Uterus (tissue), 2 donors: ENCODE measurements around the gene MSI2.

ENCODE experiments used
- CTCF ChIP-seq, 4 experiments: fragments of 200-600 bp in 2 of 4; fragments of 450-650 bp in 2 of 4; sonication (generic) in 2 of 4; IDR thresholded peaks; one replicate each; pipeline ENCODE4 v1.5.1; 2016 to 2019; ENCODE audit warnings: antibody characterized with exemption in 4 of 4, mild to moderate bottlenecking in 2 of 4, moderate library complexity in 1 of 4
- POLR2A ChIP-seq, 2 donors: fragments of 450-650 bp; IDR thresholded peaks; one replicate each; pipeline ENCODE4 v1.6.1; 2016; ENCODE audit warnings: antibody characterized with exemption in 2 of 2, mild to moderate bottlenecking in 1 of 2, moderate library complexity in 1 of 2

DNA sequence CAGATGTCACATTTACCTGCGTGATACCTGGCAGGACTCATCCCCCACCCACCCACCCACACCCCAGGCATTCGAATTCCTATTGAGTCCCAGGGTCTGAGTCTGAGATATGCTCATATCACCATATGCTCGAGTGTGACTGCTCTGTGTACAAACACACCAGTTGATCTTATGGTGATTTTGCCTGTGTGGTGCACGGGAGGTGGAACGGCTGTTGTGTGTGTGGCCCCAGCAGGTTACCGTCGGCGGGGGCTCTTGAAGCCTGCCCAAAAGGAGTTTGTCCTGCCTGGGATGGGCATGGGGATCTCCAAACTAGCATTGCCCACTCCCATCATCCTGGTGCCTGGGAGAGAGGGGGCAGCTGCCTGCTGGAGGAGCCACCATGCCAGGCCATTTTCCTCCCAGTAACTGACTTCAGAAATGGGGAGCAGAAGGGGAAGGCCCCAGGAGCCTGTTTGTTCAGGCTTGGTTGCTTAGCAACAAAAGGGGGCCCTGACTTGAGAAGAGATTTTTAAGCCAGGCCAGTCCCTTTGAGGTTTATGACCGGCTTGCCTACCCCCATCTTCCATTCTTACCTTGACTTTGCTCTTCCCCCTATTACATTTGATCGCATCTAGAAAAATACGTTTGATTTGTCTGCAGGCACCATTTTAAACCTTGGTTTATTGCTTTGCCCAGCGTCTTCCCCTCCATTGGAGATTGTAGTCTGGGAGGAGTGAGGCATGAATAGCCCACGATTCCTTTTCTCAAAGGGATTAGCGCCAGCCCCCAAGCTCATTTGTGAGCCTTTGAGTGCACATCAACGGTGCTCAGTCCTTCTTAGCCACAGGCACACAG is 271.1 kb downstream of the MSI2 start:
- TF ChIP-seq CTCF (IDR thresholded peaks at IDR 0.05) (no peak), POLR2A (IDR thresholded peaks at IDR 0.05) (no peak)
